ENCODE data around the gene PARVB. TPM values are rescaled to one million over a fixed set of nuclear protein-coding genes. Genes with fewer than 3 reads are reported as not detected.

PARVB gene
- total and polyA plus RNA-seq, 2 of the 8 experiments (the other 6 are each of a cell fraction or from before 2014, with no cell fraction given), result 14.5 to 18.6 TPM

DNA sequence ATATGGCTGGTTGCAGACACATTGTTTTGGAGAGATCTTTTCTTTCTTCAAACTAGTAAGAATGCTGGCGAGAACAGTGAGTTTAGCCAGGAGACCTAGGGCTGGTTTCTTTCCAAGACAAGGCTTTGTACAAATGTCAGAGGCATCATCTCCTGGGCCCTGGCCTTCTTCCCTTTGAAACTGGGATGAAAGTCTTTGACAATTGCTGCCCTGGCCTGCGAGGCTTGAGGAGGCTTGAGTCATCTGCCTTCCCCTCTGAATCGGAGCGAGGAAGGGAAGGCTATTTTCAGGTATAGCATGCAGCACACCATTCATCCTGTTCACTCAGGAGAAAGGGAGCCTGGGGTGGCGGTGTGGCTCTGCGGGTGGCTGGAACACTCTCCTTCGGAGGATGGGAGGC, 135.1 kb downstream of the PARVB start:
- DNase-seq (ENCODE audit: low read depth in 1 of 2, low spot score in 2 of 2) (no peak), FAIRE-seq (no peak)
- TF ChIP-seq TAF7 (optimal IDR thresholded peaks at IDR 0.05; ENCODE audit: borderline replicate concordance, low read depth, low read length) (no peak), JUN (IDR thresholded peaks at IDR 0.05; ENCODE audit: low read depth, low read length) (no peak), CBX8 (IDR thresholded peaks at IDR 0.05; ENCODE audit: borderline replicate concordance, low read depth, low read length) (no peak), NANOG (IDR thresholded peaks at IDR 0.05; ENCODE audit: insufficient read depth, low read depth, low read length, poor library complexity, severe bottlenecking) (no peak), BRCA1 (IDR thresholded peaks at IDR 0.05; ENCODE audit: low read depth, low read length) (no peak), FOSL1 (IDR thresholded peaks at IDR 0.05; ENCODE audit: insufficient read depth, low read depth, low read length) (no peak), RXRA (IDR thresholded peaks at IDR 0.05; ENCODE audit: insufficient read depth, low read depth, low read length) (no peak), ASH2L (IDR thresholded peaks at IDR 0.05; ENCODE audit: low read length) (no peak), CBX5 (IDR thresholded peaks at IDR 0.05; ENCODE audit: low read depth, low read length) (no peak), TAF1 (IDR thresholded peaks at IDR 0.05; ENCODE audit: low read depth, low read length) (no peak)
- TF ChIP-seq, protein P1, sequence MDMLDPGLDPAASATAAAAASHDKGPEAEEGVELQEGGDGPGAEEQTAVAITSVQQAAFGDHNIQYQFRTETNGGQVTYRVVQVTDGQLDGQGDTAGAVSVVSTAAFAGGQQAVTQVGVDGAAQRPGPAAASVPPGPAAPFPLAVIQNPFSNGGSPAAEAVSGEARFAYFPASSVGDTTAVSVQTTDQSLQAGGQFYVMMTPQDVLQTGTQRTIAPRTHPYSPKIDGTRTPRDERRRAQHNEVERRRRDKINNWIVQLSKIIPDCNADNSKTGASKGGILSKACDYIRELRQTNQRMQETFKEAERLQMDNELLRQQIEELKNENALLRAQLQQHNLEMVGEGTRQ (IDR thresholded peaks at IDR 0.05; ENCODE audit: low read length), result no peak
- TF ChIP-seq, protein P2, sequence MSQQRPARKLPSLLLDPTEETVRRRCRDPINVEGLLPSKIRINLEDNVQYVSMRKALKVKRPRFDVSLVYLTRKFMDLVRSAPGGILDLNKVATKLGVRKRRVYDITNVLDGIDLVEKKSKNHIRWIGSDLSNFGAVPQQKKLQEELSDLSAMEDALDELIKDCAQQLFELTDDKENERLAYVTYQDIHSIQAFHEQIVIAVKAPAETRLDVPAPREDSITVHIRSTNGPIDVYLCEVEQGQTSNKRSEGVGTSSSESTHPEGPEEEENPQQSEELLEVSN (IDR thresholded peaks at IDR 0.05), result no peak

More for the DNA sequence above, 135.1 kb downstream of the PARVB start:
- H3K9ac ChIP-seq (replicated peaks in 1 of 4; ENCODE audit: extremely low read depth in 1 of 4, low read depth in 3 of 4, low read length in 3 of 4), result no peak overlapping the region
- no peak overlapping the region for H2AFZ ChIP-seq (ENCODE audit: low read length)
- POLR2A ChIA-PET (ENCODE audit: partially characterized antibody), result interaction anchor here (1.3 to 1.4 kb wide), 2 partner anchors 13 to 172 kb away, joined by 3 to 4 read pairs; no protein-coding TSS in a partner anchor
- peak overlapping the region; percentile 19; the same call in 1 of the 2 replicates for H2BK15ac ChIP-seq (ENCODE audit: low read length)
- no peaks in the 10 kb centered on the region for H4K20me1 ChIP-seq (replicated peaks in 1 of 2; ENCODE audit: control insufficient read depth in 1 of 2, insufficient read depth in 2 of 2, low read length in 2 of 2)
- 88% methylated on average over 7 of the region's 7 CpGs; no CpG with 5 or more reads in 1 of the 2 experiments for WGBS, 2 experiments (ENCODE audit: extremely low coverage in 1 of 2, insufficient coverage in 1 of 2, insufficient read length in 1 of 2, insufficient replicate concordance in 2 of 2, low coverage in 1 of 2, low lambda C conversion rate in 2 of 2, missing lambda C conversion rate in 1 of 2)
- H3K27ac ChIP-seq (ENCODE audit: low read depth, low read length), result no peak overlapping the region
- no peak overlapping the region for H3K4me2 ChIP-seq (ENCODE audit: insufficient read depth in 1 of 2, low read depth in 2 of 2, low read length in 2 of 2)
- no peaks in the 10 kb centered on the region for H3K79me2 ChIP-seq (ENCODE audit: control insufficient read depth in 1 of 2, insufficient read depth in 2 of 2, low read length in 2 of 2)
- no peak overlapping the region for H2BK120ac ChIP-seq (replicated peaks; ENCODE audit: low read depth, low read length)
- peaks cover 4 to 21% (median 12%) of the 10 kb centered on the region in 4 experiments; a peak in 6 of 7 replicates for H3K4me1 ChIP-seq (replicated peaks in 1 of 4; ENCODE audit: control insufficient read depth in 3 of 4, insufficient read depth in 4 of 4, low read length in 3 of 4)
- no peak overlapping the region for H3K23ac ChIP-seq (ENCODE audit: insufficient read length)
- CTCF ChIA-PET (ENCODE audit: partially characterized antibody), result interaction anchor here (1.2 kb wide), 1 partner anchor 9 kb away, joined by 6 read pairs; no protein-coding TSS in a partner anchor
- peak overlapping the region; percentile 5; the same call in 1 of the 2 replicates for H2BK12ac ChIP-seq (ENCODE audit: low read depth, low read length)
- H4K5ac ChIP-seq (ENCODE audit: insufficient read length, low read depth, low read length), result no peak overlapping the region
- 0 out of 2 replicates have a peak overlapping the region, but pooled peaks have one; percentile 27 for H2BK5ac ChIP-seq (ENCODE audit: low read depth, low read length)
- H3K79me1 ChIP-seq (ENCODE audit: low read depth, low read length), result no peaks in the 10 kb centered on the region; the same call in 1 of the 2 replicates
- H2AK5ac ChIP-seq (ENCODE audit: low read depth, low read length), result no peak overlapping the region
- no peak overlapping the region for H3K4me3 ChIP-seq (ENCODE audit: extremely low read depth in 1 of 4, insufficient read depth in 2 of 4, low read depth in 3 of 4, low read length in 4 of 4)
- no peak overlapping the region for H4K8ac ChIP-seq (ENCODE audit: extremely low read depth, insufficient read depth, low read length)
- peak overlapping the region; percentile 83; the same call in 1 of the 2 replicates for H2BK20ac ChIP-seq (ENCODE audit: low read length)
- H3K4ac ChIP-seq (replicated peaks; ENCODE audit: insufficient read length, low read depth, low read length), result no peak overlapping the region
- no peaks in the 10 kb centered on the region for H3K27me3 ChIP-seq (replicated peaks in 1 of 4; ENCODE audit: control insufficient read depth in 3 of 4, extremely low read depth in 1 of 4, insufficient read depth in 3 of 4, low read length in 3 of 4)
- peaks cover 8% of the 10 kb centered on the region; the same call in 1 of the 2 replicates for H3K23me2 ChIP-seq (ENCODE audit: low read depth, low read length)
- H3K36me3 ChIP-seq (ENCODE audit: control insufficient read depth in 2 of 4, insufficient read depth in 4 of 4, low read length in 3 of 4), result no peaks in the 10 kb centered on the region; a peak in 1 of 8 replicates
- no peak overlapping the region for H3K14ac ChIP-seq (ENCODE audit: insufficient read length)
- peak overlapping the region; percentile 71 for H4K91ac ChIP-seq (replicated peaks; ENCODE audit: insufficient read length, low read length)
- no peaks in the 10 kb centered on the region for H3K9me3 ChIP-seq (ENCODE audit: insufficient read depth in 2 of 2, low read depth in 1 of 2, low read length in 1 of 2)
- peak overlapping the region; percentile 13; the same call in 1 of the 2 replicates for H3K18ac ChIP-seq (ENCODE audit: extremely low read depth, low read length)
- no peak overlapping the region for H3K56ac ChIP-seq (replicated peaks; ENCODE audit: insufficient read length, low read depth, low read length)
